ENCODE measurements around the gene CCDC102A. TPM values are rescaled to one million over a fixed set of nuclear protein-coding genes. Genes with fewer than 3 reads are reported as not detected.
"Not testable (repeated sequence)": the region's sequence is repeated elsewhere in the genome, so short reads cannot be mapped to it uniquely, and the experiment has no call there.

The CCDC102A gene
- total RNA-seq, 1 donor from 2014 or later = 15.5 TPM

DNA sequence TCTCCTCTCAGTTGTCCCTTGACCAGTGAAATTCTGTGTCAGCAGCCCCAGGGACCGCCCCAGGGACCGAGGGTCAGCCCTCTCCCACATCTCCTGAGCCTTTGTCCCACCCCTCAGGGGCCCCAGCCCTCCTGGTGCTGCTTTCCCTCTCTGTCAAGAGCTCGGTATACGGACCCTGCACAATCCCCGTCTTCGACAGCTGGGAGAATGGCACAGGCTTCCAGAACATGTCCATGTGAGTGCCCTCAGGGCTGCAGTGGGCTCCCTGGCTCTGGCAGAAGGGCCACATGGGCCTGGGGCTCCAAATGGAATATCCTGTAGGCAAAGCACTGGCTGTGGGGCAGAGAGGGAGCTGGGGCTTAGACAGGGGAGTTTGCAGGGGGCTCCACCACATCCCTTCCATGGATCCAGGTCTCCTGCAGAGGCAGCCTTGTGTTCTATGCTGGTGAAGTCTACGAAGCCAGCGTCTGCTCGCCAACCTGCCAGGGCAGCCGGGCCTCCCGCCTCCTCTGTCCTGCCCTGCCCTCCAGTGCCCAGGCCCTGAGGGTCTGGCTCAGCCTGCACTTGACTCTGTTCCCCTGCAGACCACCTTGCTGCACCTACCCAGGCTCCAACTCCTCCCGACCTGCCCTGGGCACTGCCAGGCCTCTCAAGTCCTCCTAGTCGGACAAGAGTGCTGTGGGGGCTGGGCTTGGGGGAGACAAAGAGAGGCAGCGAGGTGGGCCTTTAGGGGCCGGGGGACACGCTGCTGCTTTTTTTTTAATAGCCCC is 34.1 kb upstream of the CCDC102A start:
- intact Hi-C loops (cut with micrococcal nuclease) = no loop called here
- no peaks in the 10 kb centered on the region for H3K27me3 Mint-ChIP-seq
- POLR2A ChIA-PET = no interaction called here
- H3K9me3 Mint-ChIP-seq = no peaks in the 10 kb centered on the region
- ATAC-seq (ENCODE audit: low read depth) = no peak
- H3K36me3 Mint-ChIP-seq (ENCODE audit: low read depth) = peaks cover 80% of the 10 kb centered on the region
- no peak overlapping the region for H3K4me3 Mint-ChIP-seq
- DNase-seq = no peak
- CTCF ChIA-PET = no interaction called here
- TF ChIP-seq, protein P1, sequence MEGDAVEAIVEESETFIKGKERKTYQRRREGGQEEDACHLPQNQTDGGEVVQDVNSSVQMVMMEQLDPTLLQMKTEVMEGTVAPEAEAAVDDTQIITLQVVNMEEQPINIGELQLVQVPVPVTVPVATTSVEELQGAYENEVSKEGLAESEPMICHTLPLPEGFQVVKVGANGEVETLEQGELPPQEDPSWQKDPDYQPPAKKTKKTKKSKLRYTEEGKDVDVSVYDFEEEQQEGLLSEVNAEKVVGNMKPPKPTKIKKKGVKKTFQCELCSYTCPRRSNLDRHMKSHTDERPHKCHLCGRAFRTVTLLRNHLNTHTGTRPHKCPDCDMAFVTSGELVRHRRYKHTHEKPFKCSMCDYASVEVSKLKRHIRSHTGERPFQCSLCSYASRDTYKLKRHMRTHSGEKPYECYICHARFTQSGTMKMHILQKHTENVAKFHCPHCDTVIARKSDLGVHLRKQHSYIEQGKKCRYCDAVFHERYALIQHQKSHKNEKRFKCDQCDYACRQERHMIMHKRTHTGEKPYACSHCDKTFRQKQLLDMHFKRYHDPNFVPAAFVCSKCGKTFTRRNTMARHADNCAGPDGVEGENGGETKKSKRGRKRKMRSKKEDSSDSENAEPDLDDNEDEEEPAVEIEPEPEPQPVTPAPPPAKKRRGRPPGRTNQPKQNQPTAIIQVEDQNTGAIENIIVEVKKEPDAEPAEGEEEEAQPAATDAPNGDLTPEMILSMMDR (IDR thresholded peaks at IDR 0.05) = no peak
- H3K27ac Mint-ChIP-seq = no peak overlapping the region
- no peaks in the 10 kb centered on the region for H3K4me1 Mint-ChIP-seq

DNA sequence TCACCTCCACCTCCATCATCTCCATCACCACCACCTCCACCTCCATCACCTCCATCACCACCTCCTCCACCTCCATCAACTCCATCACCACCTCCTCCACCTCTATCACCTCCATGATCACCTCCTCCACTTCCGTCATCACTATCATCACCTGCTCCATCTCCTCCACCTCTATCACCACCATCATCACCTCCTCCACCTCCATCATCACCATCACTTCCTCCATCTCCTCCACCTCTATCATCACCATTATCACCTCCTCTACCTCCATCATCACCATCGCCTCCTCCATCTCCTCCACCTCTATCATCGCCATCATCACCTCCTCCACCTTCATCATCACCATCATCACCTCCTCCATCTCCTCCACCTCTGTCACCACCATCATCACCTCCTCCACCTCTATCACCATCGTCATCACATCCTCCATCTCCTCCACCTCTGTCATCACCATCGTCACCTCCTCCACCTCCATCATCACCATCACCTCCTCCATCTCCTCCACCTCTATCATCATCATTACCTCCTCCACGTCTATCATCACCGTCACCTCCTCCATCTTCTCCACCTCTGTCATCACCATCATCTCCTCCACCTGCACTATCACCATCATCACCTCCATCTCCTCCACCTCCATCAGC is 33.1 kb upstream of the CCDC102A start:
- H3K36me3 Mint-ChIP-seq (ENCODE audit: low read depth) = peaks cover 83% of the 10 kb centered on the region
- H3K4me1 Mint-ChIP-seq = no peaks in the 10 kb centered on the region
- intact Hi-C loops (cut with micrococcal nuclease) = no loop called here
- no peaks in the 10 kb centered on the region for H3K9me3 Mint-ChIP-seq
- ChIA-PET CTCF (no interaction called here), POLR2A (no interaction called here)
- TF ChIP-seq, protein P1 (IDR thresholded peaks at IDR 0.05) = no peak
- no peaks in the 10 kb centered on the region for H3K27me3 Mint-ChIP-seq
- DNase-seq (no peak), ATAC-seq (ENCODE audit: low read depth) (no peak)
- no peak overlapping the region for H3K27ac Mint-ChIP-seq
- no peak overlapping the region for H3K4me3 Mint-ChIP-seq

DNA sequence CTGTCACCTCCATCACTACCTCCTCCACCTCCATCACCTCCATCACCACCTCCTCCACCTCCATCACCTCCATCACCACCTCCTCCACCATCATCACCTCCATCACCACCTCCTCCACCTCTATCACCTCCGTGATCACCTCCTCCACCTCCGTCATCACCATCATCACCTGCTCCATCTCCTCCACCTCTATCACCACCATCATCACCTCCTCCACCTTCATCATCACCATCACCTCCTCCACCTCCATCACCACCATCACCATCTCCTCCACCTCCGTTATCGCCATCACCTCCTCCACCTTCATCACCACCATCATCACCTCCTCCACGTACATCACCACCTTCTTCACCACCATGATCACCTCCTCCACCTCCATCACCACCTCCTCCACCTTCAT is 32.4 kb upstream of the CCDC102A start:
- ATAC-seq (ENCODE audit: low read depth); H3K4me1 Mint-ChIP-seq: not testable (repeated sequence)

DNA sequence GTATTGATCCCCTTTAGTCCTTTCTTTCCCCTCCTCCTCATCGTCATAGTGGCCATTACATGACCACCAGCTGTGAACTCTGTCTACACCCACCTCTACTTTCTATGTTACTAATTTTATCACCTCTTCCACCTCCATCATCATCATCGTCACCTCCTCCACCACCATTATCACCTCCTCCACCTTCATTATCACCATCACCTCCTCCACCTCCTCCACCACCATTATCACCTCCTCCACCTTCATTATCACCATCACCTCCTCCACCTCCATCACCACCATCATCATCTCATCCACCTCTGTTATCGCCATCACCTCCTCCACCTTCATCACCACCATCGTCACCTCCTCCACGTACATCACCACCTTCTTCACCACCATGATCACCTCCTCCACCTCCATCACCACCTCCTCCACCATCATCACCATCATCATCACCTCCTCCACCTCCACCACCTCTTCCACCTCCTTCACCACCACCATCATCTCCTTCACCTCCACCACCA is 31.9 kb upstream of the CCDC102A start:
- ChIA-PET POLR2A (no interaction called here), CTCF (no interaction called here)
- DNase-seq (no peak), ATAC-seq (ENCODE audit: low read depth) (no peak)
- H3K4me1 Mint-ChIP-seq = no peaks in the 10 kb centered on the region
- H3K36me3 Mint-ChIP-seq (ENCODE audit: low read depth) = peaks cover 90% of the 10 kb centered on the region
- H3K4me3 Mint-ChIP-seq = no peak overlapping the region
- H3K27me3 Mint-ChIP-seq = no peaks in the 10 kb centered on the region
- H3K27ac Mint-ChIP-seq = no peak overlapping the region
- no peaks in the 10 kb centered on the region for H3K9me3 Mint-ChIP-seq
- intact Hi-C loops (cut with micrococcal nuclease) = no loop called here
- TF ChIP-seq, protein P1 (IDR thresholded peaks at IDR 0.05) = no peak

More for the DNA sequence above, 32.4 kb upstream of the CCDC102A start:
- CTCF ChIA-PET; H3K27ac Mint-ChIP-seq; DNase-seq; H3K9me3 Mint-ChIP-seq; H3K27me3 Mint-ChIP-seq; intact Hi-C loops (cut with micrococcal nuclease); POLR2A ChIA-PET; H3K4me3 Mint-ChIP-seq: not testable (repeated sequence)
- peaks cover 85% of the 10 kb centered on the region for H3K36me3 Mint-ChIP-seq (ENCODE audit: low read depth)

GRCh38 chr16:57567691-57568090 is 31.3 kb upstream of the CCDC102A start:
- TF ChIP-seq, protein P1 (IDR thresholded peaks at IDR 0.05) = no peak
- no peak for ATAC-seq (ENCODE audit: low read depth)
- Mint-ChIP-seq H3K36me3 (ENCODE audit: low read depth) (peaks cover 88% of the 10 kb centered on the region), H3K27me3 (no peaks in the 10 kb centered on the region), H3K4me1 (no peaks in the 10 kb centered on the region), H3K4me3 (no peak overlapping the region), H3K9me3 (no peaks in the 10 kb centered on the region), H3K27ac (no peak overlapping the region)
- DNase-seq = no peak
- ChIA-PET CTCF (no interaction called here), POLR2A (no interaction called here)
- intact Hi-C loops (cut with micrococcal nuclease) = no loop called here
